OCI-LY3 (cell line): Measurements from ENCODE around the gene SLC13A2.

Experiments
- CTCF ChIP-seq: fragments of 200-600, 300-600 bp; sonication (generic); IDR thresholded peaks from 2 replicates; pipeline ENCODE4 v1.5.1; 2014; ENCODE audit warnings: antibody characterized with exemption, low read length, low read depth
- EZH2phosphoT487 ChIP-seq: fragments of 200-600 bp; shearing (Covaris generic); IDR thresholded peaks from 2 replicates; pipeline ENCODE4 v1.6.1; 2018; ENCODE audit warnings: antibody characterized with exemption, mixed run types, low read depth

- TF ChIP-seq CTCF (no peak), EZH2phosphoT487 (no peak)
Measured at GRCh38 chr17:28529013-28529400, 55.6 kb downstream of the SLC13A2 start.
